GM12891 (cell line): Measurements from ENCODE around the gene BRAT1.

Experiments used
- POLR2A ChIP-seq: IDR thresholded peaks from 2 replicates; pipeline ENCODE4 v1.6.1; 2011; ENCODE audit warnings: low read depth, low read length, control low read depth
- POLR2AphosphoS5 ChIP-seq: IDR thresholded peaks from 2 replicates; pipeline ENCODE4 v1.6.1; 2011; ENCODE audit warnings: low read depth, low read length, control low read depth
- TAF1 ChIP-seq: IDR thresholded peaks from 2 replicates; pipeline ENCODE4 v1.6.1; 2011; ENCODE audit warnings: low read depth, low read length, control low read depth

GRCh38 chr7:2576742-2577491 lies 21.6 kb upstream of the BRAT1 start:
- TF ChIP-seq POLR2A, result no peak
- no peak for TF ChIP-seq TAF1
- no peak for TF ChIP-seq POLR2AphosphoS5
